K562 (cell line): ENCODE data around the gene ZNF324B. TPM values are rescaled to one million over a fixed set of nuclear protein-coding genes. Genes with fewer than 3 reads are reported as not detected.

Experiments
- EGR1 ChIP-seq: fragments of 450-650 bp; conservative IDR thresholded peaks from 2 replicates; pipeline ENCODE4 v1.6.1; 2017; ENCODE audit warnings: mild to moderate bottlenecking
- EP400 ChIP-seq: fragments of 450-650 bp; IDR thresholded peaks from 2 replicates; pipeline ENCODE4 v1.6.1; 2017; ENCODE audit warnings: antibody characterized with exemption, mild to moderate bottlenecking, moderate library complexity
- HMG20B ChIP-seq: fragments of 250-450 bp; sonication (Bioruptor Pico); IDR thresholded peaks from 2 replicates; pipeline ENCODE4 v1.5.0; 2021; ENCODE audit warnings: mild to moderate bottlenecking
- MTA2 ChIP-seq: fragments of 450-650 bp; IDR thresholded peaks from 2 replicates; pipeline ENCODE4 v1.6.1; 2016; ENCODE audit warnings: low read depth
- NONO ChIP-seq, 2 experiments: fragments of 200-400 bp in 1 of 2; fragments of 450-650 bp in 1 of 2; formaldehyde crosslinking in 1 of 2; IDR thresholded peaks; 2 replicates each; pipeline ENCODE4 v1.6.1; 2017; ENCODE audit warnings: low read depth in 2 of 2, mild to moderate bottlenecking in 2 of 2, moderate library complexity in 2 of 2, low read length in 1 of 2
- REST ChIP-seq, 2 experiments: fragments of 450-650 bp; formaldehyde crosslinking in 1 of 2; IDR thresholded peaks; 2 replicates each; pipeline versions ENCODE4 v1.4.0 to v1.6.1; 2014 to 2020; ENCODE audit warnings: mild to moderate bottlenecking in 2 of 2, borderline replicate concordance in 1 of 2, low read depth in 1 of 2
- ZBTB40 ChIP-seq, 2 experiments: fragments of 450-650 bp in 1 of 2; sonication (generic) in 1 of 2; formaldehyde crosslinking in 1 of 2; IDR thresholded peaks; 2 replicates each; pipeline versions ENCODE4 v1.7.1 to v1.9.0; 2016 to 2022; ENCODE audit warnings: inconsistent platforms in 1 of 2, mild to moderate bottlenecking in 1 of 2, missing genetic modification reagents in 1 of 2
- ZNF224 ChIP-seq: sonication (generic); formaldehyde crosslinking; IDR thresholded peaks from 2 replicates; pipeline ENCODE4 v1.8.0; 2022; ENCODE audit warnings: mild to moderate bottlenecking, missing genetic modification reagents
- ZNF644 ChIP-seq: fragments of 200-800 bp; sonication (Bioruptor generic); IDR thresholded peaks from 2 replicates; pipeline ENCODE4 v1.6.1; 2016; ENCODE audit warnings: low read depth, missing genetic modification characterization, missing compliant biosample characterization
- polyA plus RNA-seq, 8 experiments: library from polyadenylated mRNA; depleted of rRNA in 4 of 8; stranded (reverse) in 5 of 8; unstranded in 3 of 8; fragments of >200 nt; fragmentation: Nextera tagmentation in 2 of 8; fragmentation: Illumina TruSeq in 1 of 8; extraction: Ambion mirVana in 2 of 8; extraction: Trizol in 1 of 8; gene quantifications; 2 replicates each; pipeline versions ENCODE4 v1.2.1 to v1.2.3, GENCODE V29; 2011 to 2014; ENCODE audit warnings: inconsistent platforms in 1 of 8, missing spikeins in 1 of 8
- total RNA-seq, 7 experiments: library from RNA; depleted of rRNA in 6 of 7; stranded (reverse); fragments of >200 nt in 6 of 7; fragmentation: Illumina TruSeq in 2 of 7; extraction: Trizol in 2 of 7; gene quantifications; 2 replicates each; pipeline versions ENCODE4 v1.2.1 to v1.2.3, GENCODE V29; 2011 to 2021; ENCODE audit warnings: low replicate concordance in 1 of 7

Gene ZNF324B
- total and polyA plus RNA-seq, 9 of the 15 experiments (the other 6 are each of a cell fraction or from before 2014, with no cell fraction given), result 0.20 to 13.5 (median 5.7) TPM

GRCh38 chr19:58466760-58467589 is 15.6 kb downstream of the ZNF324B start, which contains the start of gene ZNF324 (continued):
- TF ChIP-seq ZBTB40 (IDR thresholded peaks at IDR 0.05) (peak; percentile 87), ZBTB40 (CRISPR knock-in tag; IDR thresholded peaks at IDR 0.05) (no peak), EP400 (peak; percentile 74; the same call in 1 of the 2 replicates), REST (IDR thresholded peaks at IDR 0.05; ENCODE audit: borderline replicate concordance) (peak; percentile 92), REST (CRISPR knock-in tag; IDR thresholded peaks at IDR 0.05; ENCODE audit: low read depth) (no peak), ZNF644 (tag) (no peak), NONO (IDR thresholded peaks at IDR 0.05; ENCODE audit: low read depth in 2 of 2, low read length in 1 of 2) (peak; percentile 13 to 65; a peak in 2 of 4 replicates), EGR1 (peak; percentile 56), HMG20B (CRISPR knock-in tag) (no peak), ZNF224 (no peak), MTA2 (no peak)
